Activated CD4-positive, alpha-beta T cell treated with anti-CD3 and anti-CD28 coated beads, Interleukin-2, amount 50 U/mL, for 48 hours (primary cell): ENCODE measurements around the gene LAMTOR1.

ENCODE experiments used
- DNase-seq, 2 experiments: peaks; one replicate each; pipeline ENCODE4 v3.0.0-alpha.2; 2020

Gene LAMTOR1

DNA sequence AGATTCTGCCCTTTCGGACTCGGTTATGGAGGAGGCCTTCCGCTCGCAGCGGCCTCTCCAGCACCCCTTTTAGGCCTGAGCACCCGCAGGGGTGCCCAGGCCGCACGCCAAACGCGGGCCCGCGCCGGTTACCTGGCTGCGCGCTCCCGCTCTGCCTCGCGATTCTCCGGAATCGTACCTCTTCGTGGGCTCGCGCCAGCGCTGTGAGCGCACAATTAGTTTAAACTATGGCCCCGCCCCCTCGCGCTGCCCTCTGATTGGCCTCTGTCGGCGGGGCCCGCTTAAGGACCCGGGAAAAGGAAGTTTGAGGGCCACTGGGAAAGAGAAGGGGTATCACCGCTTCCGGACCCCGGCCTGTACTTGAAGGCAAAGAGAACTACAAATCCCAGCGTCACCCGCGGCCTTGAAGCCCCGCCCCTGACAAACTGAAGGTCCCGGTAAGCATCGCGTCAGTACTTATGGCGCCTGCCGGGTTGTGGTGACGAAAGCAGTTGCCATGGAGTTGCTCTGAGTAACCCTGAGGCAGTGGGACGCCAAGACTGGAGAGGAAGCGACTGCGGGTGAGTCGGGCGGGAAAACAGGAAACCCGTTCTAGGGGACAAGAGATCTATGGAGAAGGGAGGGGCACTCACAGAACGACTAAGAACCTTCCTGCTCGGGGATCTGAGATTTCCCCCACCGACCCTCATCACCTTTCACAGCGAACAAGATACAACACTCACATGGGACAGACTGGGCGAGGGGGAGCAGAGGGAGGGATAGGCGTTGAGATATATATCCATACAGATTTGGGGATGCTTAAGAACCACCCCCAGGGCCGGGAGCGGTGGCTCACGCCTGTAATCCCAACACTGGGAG lies 22.5 kb downstream of the LAMTOR1 start, which contains the start of the genes LRRC51 and NUMA1:
Gene LRRC51, plus strand, starts transcription at position 525 of the 858 bp plus-strand sequence. CDS start 8,234 bp downstream, outside the sequence.
Gene NUMA1, minus strand, starts transcription at position 217 of the 858 bp plus-strand sequence. CDS start 44,599 bp downstream, outside the sequence.
- DNase-seq: peak; percentile 99 to 100

DNA sequence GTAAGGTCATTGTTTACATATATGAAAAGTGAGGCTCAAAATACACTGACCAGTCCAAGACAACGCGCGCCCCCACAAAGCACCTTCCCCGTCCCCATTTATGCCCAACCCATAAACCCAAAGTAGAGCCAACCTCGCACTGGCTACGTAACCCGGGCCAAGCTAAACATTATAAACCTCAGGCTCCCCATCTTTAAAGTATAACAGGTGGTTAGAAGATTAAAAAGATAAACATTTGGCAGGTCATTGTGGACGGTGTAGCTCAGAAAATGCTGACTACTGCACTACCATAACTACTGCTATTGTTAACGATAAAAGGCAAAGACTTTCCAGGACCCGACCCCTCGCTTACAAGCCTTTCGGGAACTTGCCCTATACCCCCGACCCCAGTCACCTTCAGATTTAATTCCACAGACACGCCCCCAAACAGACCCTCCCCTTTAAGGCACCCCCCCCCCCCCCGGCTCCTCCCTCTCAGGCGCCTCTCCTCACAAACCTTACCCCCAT lies 23.2 kb downstream of the LAMTOR1 start:
- peak in 1 of 2 experiments; percentile 13 for DNase-seq

DNA sequence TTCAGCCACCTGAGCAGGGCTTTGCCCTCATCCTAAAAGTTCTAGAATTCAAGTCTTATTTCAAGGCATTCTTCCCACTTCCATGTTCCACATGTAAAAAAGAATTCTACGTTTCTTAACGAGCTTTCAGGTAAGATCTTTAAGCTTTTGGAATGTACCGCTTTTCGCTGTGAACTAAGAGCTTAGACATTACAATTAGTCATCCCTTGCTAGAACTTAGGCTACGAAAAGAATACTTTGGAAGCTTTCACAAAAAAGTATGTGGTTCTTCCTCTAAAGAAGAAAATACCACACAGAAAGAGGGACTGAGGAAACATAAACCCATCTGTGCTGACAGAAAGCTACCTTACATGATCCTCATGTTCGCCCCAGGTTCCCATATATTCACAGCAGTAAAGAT lies 24.6 kb downstream of the LAMTOR1 start:
- no peak for DNase-seq

DNA sequence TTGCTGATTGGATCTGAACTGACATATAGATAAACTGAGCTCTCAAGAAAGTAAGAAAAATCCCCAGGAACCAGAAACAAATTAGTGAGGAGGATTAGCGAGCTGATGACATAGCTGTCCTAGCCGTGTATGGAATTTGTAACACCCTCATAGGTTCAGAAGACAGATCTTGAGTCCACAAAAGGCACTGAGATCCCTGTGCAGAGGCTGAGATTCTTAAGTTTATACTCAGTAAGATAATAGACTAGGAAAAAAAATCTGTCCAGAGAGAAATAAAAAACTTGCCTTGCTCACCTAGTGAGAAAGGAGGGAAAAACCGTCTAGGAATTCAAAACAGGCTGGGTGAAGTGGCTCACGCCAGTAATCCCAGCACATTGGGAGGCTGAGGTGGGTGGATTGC lies 27.3 kb downstream of the LAMTOR1 start:
- no peak for DNase-seq

DNA sequence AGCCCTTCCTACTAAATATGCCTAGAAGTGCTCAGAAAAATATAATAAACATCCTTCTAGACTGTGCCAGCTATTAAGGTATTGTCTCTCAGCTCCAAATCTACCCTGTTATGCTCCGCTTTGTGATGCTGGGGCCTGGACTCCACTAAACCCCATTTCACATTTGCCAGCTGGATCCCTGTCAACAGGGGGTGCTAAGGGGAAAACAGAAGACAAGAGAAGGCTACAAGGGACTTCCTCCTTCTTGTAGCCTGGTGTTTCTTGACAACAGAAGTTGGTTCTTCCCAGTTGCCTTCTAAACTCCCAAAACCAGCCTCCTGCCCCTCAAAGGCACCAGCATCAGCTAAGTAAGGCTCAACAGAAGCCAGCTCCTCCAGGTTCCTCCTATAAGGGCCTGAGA lies 28.0 kb downstream of the LAMTOR1 start:
- DNase-seq: no peak

DNA sequence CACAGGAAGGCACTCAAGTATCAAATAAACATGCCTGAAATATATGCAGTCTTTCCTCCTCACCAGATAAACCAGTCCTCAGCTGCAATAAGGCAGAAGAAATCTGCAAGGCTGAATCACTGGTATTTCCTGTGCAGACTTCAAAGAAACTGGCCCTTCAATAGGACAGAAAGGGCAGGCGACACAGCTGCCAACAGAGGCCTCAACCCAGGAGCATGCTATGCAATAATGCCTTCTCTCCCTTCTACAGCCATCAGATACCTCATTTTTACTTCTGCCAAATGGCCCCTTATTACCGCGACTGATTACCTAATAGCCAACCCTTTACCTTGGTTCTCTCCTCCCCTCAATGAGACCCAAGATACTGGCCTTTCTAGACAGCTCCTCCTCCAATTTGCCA lies 30.7 kb downstream of the LAMTOR1 start:
- no peak for DNase-seq

DNA sequence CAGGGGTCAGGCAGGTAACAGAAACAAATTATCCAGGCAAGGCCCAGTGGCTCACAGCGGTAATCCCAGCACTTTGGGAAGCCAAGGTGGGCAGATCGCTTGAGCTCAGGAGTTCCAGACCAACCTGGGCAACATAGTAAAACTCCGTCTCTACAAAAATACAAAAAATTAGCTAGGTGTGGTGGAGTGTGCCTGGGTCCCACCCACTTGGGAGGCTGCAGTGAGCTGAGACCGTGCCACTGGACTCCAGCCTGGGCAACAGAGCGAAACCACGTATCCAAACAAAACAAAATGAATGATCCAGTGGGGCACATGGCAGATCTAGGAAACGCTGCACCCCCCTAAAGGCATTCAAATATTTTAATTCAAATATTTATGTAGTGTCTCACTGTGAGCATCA lies 32.6 kb downstream of the LAMTOR1 start:
- DNase-seq: no peak

DNA sequence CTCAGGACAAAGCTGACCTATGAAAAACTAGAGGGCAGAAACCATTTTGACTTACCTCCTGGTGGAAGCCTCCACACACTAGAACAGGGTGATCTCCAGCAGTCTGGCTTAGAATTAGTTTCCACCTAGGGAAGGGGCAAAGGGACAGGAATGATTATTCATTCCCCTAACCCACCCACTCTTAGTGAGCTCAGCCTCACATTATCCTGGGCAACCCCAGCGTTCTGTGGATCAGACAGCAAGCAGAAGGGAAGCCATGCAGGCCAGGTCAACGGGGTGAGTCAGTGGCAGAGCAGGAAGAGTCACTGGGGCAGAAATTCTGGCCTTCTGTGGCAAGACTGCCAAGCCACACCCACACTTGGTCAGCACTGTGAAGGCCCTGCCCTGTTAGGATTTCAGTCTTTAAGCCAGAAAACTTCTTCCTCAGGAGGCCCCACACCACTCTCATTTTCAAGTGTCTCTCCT lies 33.3 kb downstream of the LAMTOR1 start:
- peak; percentile 10 to 29 for DNase-seq

DNA sequence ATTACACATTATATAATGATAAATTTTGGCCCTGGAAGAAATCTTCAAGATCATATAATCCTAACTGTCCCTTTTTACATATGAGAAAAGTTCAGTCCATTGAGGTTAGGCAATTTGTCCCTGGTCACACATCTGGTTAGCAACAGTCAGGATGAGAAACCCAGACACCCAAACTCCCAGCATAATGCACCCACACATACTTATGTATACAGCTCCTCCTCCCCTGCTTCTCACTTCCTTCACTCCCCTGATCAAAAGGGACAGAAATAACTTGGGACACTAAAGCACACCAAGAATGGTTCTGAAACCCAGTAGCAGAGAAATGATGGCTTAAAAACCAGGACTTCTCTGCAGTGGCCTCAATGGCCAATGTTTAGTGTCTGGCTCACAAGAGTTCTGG lies 33.9 kb downstream of the LAMTOR1 start:
- DNase-seq: no peak

DNA sequence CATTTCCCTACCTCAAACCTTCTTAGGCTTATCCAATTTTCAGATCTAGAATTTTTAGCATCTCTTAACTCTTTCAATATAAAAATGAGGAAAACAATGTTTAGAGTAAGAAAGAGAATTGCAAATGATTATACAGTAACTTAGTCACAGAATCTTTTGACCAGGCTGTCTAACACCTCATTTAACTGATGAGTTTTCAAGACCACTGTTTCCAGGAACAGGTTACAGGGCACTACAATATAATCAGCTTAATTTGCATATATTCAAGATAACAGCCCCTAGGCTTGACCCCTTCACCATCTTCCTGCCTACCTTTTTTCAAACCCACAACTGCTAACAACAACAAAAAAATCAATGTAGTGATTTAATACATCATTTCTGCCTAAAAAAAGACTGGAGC lies 35.4 kb downstream of the LAMTOR1 start:
- DNase-seq: no peak

DNA sequence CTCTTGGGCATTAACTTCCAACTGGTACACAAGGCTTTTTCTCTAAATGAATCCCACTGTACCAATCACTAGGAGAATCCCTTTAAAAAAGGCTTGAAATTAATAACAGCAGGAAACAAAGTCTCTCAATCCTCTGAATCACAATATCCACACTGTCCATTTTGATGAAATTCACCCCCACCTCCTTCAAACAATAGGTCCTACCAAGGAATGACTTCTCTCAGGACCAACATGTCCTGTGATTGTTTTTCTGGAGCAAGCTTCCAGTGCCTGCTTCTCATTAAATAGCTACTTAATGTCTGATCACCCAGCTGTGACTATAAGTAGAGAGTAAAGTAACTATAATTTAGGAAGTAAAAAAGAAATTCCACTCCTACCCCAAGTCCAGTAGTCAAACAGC lies 35.8 kb downstream of the LAMTOR1 start:
- DNase-seq: no peak

DNA sequence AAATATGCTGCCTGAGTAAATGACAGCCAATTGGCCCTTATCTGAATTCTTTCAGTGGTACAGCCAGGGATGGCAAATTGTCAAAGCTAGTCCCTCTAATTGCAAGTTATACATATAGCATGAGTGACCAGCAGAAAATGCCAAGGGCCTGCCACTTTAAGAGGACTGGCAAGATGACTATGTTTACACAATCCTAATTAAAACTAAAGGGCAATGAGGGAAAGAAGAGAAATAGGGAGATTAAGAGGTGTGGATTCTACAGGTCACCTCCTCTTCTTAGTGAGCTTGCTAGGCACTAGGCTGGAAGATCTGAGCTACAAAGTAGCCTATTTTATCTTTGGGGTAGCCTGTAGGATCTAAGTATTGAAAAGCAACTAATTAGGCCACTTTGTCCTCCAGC lies 36.2 kb downstream of the LAMTOR1 start:
- no peak for DNase-seq

DNA sequence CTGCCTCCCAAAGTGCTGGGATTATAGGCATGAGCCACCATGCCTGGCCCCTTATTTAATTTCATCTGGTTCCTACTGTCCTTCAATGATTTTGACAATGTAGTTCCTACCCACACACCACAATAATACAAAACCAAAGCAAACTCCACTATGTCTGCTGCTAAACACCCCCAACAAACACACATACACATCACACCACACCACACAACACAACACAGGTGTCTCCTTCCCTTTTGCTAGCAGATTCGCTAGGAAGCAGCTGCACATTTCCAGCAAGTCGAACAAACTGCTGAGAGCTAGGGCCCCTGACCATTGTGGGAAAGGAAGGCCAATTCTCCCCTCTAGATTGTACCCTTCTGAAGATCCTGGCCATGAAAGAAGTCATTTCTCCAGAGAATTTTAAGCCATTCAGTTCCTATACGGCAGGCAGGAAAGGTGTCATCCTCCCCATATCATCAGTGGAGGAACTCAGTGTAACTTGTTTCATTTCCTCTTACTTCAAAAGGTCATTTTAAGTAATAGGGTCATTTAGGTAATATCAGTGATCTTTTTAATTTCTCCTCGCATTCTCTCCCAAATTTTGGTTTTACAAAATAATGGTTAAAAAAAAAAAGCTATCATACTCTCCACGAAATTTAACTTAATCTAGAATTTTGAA lies 41.2 kb downstream of the LAMTOR1 start:
- DNase-seq: no peak

DNA sequence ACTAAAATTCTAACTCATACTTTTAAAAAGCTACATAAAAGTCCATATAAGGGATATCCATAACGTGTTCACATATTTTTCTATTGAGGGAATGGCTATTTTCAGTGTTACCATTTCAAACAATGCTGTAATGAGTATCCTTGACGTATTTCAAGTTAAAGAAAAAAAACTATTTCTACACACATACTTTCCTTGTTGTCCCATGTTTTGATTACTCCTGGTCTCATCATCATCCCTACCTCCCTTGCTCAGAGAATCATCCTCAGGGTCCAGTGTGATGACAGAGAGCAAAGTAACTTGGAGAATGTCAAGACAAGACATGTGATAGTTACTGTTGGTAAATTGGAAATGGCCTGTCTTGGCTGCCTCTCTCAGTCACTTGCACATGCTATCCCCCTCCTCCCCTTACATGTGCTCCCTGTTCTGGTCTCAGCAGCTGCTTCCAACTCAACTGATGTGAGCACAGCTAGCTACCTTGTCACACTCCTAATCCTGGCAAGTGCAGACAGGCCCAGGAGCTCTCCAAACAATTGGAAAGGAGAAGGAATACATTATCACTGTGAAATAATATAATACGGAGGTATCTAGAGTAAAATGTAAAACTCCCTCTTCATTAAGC lies 44.6 kb downstream of the LAMTOR1 start:
- no peak for DNase-seq

DNA sequence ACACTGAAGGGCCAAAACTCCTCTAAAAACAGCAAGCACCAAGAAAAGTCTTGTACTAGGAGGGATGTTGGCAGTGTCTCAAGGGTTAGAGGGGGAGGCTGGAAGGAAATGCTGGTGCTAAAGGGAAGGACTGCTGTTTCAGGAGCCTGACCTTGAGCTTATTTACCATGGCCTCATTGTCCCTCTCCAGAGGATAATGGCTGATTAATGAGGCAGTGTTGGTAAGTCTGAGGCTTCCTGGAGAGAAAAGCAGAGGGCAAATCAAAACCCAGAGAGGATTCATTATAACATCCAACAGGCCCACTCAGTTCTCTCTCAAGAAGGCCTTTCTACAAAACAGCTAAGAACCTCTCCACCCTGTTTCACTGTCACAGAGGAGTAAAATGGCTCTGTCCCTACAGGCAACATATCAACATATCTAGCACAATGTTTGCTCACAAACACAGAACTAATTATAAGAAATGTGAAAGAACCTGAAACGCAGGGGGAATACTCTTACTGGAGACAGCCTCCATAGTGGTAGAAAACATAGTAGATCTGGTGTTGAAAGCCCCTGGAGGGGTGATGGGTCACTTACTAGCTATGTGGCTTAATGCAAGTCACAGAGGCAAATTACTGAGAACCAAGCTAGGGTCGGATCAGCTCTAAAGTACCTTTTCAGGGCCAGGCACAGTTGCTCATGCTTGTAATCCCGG lies 54.2 kb downstream of the LAMTOR1 start:
- no peak for DNase-seq
